ENCODE measurements around the gene ADORA2A.

- TF ChIP-seq SUZ12 (IDR thresholded peaks at IDR 0.05) (no peak), TARDBP (IDR thresholded peaks at IDR 0.05) (no peak), CTBP1 (IDR thresholded peaks at IDR 0.05; ENCODE audit: borderline replicate concordance) (no peak), ARNT (IDR thresholded peaks at IDR 0.05) (no peak), FOXK2 (IDR thresholded peaks at IDR 0.05) (no peak), ZNF384 (IDR thresholded peaks at IDR 0.05) (no peak), ELF4 (IDR thresholded peaks at IDR 0.05) (no peak), PKNOX1 (IDR thresholded peaks at IDR 0.05) (no peak), HDGF (IDR thresholded peaks at IDR 0.05; ENCODE audit: borderline replicate concordance) (no peak), SP1 (IDR thresholded peaks at IDR 0.05) (no peak), FOXM1 (IDR thresholded peaks at IDR 0.05; ENCODE audit: borderline replicate concordance) (no peak), FOXA1 (IDR thresholded peaks at IDR 0.05) (no peak)
Measured at GRCh38 chr22:24416095-24416494, 11.3 kb upstream of the ADORA2A start.
